Measurements from ENCODE around the gene TRPC1. TPM values are rescaled to one million over a fixed set of nuclear protein-coding genes. Genes with fewer than 3 reads are reported as not detected.

Gene TRPC1
- total and polyA plus RNA-seq, 2 experiments from 2014 or later: 7.0 to 36.6 TPM

GRCh38 chr3:142691527-142691926 is 32.3 kb upstream of the TRPC1 start:
- H3K4me2 ChIP-seq: no peak overlapping the region
- H4K20me1 ChIP-seq (replicated peaks; ENCODE audit: insufficient read depth): no peaks in the 10 kb centered on the region
- no peaks in the 10 kb centered on the region for H3F3A ChIP-seq (replicated peaks; ENCODE audit: low read depth)
- TF ChIP-seq EZH2phosphoT487 (IDR thresholded peaks at IDR 0.05; ENCODE audit: unreplicated experiment) (no peak), STAT1 (IDR thresholded peaks at IDR 0.05; ENCODE audit: unreplicated experiment) (no peak), CREB1 (CRISPR knock-in tag; IDR thresholded peaks at IDR 0.05; ENCODE audit: low read depth) (no peak), ZNF331 (CRISPR knock-in tag; IDR thresholded peaks at IDR 0.05; ENCODE audit: low read depth) (no peak)
- TF ChIP-seq, protein P1, sequence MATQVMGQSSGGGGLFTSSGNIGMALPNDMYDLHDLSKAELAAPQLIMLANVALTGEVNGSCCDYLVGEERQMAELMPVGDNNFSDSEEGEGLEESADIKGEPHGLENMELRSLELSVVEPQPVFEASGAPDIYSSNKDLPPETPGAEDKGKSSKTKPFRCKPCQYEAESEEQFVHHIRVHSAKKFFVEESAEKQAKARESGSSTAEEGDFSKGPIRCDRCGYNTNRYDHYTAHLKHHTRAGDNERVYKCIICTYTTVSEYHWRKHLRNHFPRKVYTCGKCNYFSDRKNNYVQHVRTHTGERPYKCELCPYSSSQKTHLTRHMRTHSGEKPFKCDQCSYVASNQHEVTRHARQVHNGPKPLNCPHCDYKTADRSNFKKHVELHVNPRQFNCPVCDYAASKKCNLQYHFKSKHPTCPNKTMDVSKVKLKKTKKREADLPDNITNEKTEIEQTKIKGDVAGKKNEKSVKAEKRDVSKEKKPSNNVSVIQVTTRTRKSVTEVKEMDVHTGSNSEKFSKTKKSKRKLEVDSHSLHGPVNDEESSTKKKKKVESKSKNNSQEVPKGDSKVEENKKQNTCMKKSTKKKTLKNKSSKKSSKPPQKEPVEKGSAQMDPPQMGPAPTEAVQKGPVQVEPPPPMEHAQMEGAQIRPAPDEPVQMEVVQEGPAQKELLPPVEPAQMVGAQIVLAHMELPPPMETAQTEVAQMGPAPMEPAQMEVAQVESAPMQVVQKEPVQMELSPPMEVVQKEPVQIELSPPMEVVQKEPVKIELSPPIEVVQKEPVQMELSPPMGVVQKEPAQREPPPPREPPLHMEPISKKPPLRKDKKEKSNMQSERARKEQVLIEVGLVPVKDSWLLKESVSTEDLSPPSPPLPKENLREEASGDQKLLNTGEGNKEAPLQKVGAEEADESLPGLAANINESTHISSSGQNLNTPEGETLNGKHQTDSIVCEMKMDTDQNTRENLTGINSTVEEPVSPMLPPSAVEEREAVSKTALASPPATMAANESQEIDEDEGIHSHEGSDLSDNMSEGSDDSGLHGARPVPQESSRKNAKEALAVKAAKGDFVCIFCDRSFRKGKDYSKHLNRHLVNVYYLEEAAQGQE (IDR thresholded peaks at IDR 0.05; ENCODE audit: unreplicated experiment): no peak
- no peak for DNase-seq (ENCODE audit: low spot score)
- H3K4me3 Mint-ChIP-seq: no peak overlapping the region
- peaks cover 2% of the 10 kb centered on the region for H3K27me3 Mint-ChIP-seq (ENCODE audit: insufficient read depth, low read depth, poor library complexity)
- no peaks in the 10 kb centered on the region for H3K4me1 Mint-ChIP-seq
- ATAC-seq: no peak
- H3K27me3 ChIP-seq (ENCODE audit: insufficient read depth): no peaks in the 10 kb centered on the region
- H3K36me3 ChIP-seq (ENCODE audit: insufficient read depth): no peaks in the 10 kb centered on the region
- no peaks in the 10 kb centered on the region for H3K4me1 ChIP-seq (ENCODE audit: insufficient read depth)
- no peak overlapping the region for H3K27ac Mint-ChIP-seq
- no peak overlapping the region for H2AFZ ChIP-seq
- no peaks in the 10 kb centered on the region for H3K9me2 ChIP-seq (ENCODE audit: insufficient read depth)
- no peaks in the 10 kb centered on the region for H3K79me2 ChIP-seq (replicated peaks; ENCODE audit: insufficient read depth)
- no peaks in the 10 kb centered on the region for H3K36me3 Mint-ChIP-seq (ENCODE audit: low read depth)
- H3K9me3 Mint-ChIP-seq: no peaks in the 10 kb centered on the region
- no peak overlapping the region for H3K4me3 ChIP-seq
- no peak overlapping the region for H3K27ac ChIP-seq (ENCODE audit: low read depth)

GRCh38 chr3:142693136-142693853 is 30.5 kb upstream of the TRPC1 start:
- H3K4me1 Mint-ChIP-seq: no peaks in the 10 kb centered on the region
- no peaks in the 10 kb centered on the region for H3K27me3 ChIP-seq (ENCODE audit: insufficient read depth)
- no peaks in the 10 kb centered on the region for H3K79me2 ChIP-seq (replicated peaks; ENCODE audit: insufficient read depth)
- H3K27ac ChIP-seq (ENCODE audit: low read depth): no peak overlapping the region
- no peaks in the 10 kb centered on the region for H3F3A ChIP-seq (replicated peaks; ENCODE audit: low read depth)
- H3K4me2 ChIP-seq: no peak overlapping the region
- H3K4me3 Mint-ChIP-seq: no peak overlapping the region
- H3K9me3 Mint-ChIP-seq: no peaks in the 10 kb centered on the region
- no peaks in the 10 kb centered on the region for H3K36me3 ChIP-seq (ENCODE audit: insufficient read depth)
- H3K4me1 ChIP-seq (ENCODE audit: insufficient read depth): no peaks in the 10 kb centered on the region
- no peak for ATAC-seq
- DNase-seq (ENCODE audit: low spot score): no peak
- H3K27ac Mint-ChIP-seq: no peak overlapping the region
- H3K36me3 Mint-ChIP-seq (ENCODE audit: low read depth): no peaks in the 10 kb centered on the region
- H3K4me3 ChIP-seq: no peak overlapping the region
- no peaks in the 10 kb centered on the region for H3K27me3 Mint-ChIP-seq (ENCODE audit: insufficient read depth, low read depth, poor library complexity)
- no peaks in the 10 kb centered on the region for H4K20me1 ChIP-seq (replicated peaks; ENCODE audit: insufficient read depth)
- no peaks in the 10 kb centered on the region for H3K9me2 ChIP-seq (ENCODE audit: insufficient read depth)
- H2AFZ ChIP-seq: no peak overlapping the region
- TF ChIP-seq, protein P2, sequence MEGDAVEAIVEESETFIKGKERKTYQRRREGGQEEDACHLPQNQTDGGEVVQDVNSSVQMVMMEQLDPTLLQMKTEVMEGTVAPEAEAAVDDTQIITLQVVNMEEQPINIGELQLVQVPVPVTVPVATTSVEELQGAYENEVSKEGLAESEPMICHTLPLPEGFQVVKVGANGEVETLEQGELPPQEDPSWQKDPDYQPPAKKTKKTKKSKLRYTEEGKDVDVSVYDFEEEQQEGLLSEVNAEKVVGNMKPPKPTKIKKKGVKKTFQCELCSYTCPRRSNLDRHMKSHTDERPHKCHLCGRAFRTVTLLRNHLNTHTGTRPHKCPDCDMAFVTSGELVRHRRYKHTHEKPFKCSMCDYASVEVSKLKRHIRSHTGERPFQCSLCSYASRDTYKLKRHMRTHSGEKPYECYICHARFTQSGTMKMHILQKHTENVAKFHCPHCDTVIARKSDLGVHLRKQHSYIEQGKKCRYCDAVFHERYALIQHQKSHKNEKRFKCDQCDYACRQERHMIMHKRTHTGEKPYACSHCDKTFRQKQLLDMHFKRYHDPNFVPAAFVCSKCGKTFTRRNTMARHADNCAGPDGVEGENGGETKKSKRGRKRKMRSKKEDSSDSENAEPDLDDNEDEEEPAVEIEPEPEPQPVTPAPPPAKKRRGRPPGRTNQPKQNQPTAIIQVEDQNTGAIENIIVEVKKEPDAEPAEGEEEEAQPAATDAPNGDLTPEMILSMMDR (conservative IDR thresholded peaks at IDR 0.05; ENCODE audit: low read depth in 2 of 2): no peak
- TF ChIP-seq POLR2AphosphoS5 (IDR thresholded peaks at IDR 0.05; ENCODE audit: low read depth) (no peak), JUNB (IDR thresholded peaks at IDR 0.05; ENCODE audit: unreplicated experiment) (no peak), CREB1 (CRISPR knock-in tag; IDR thresholded peaks at IDR 0.05; ENCODE audit: low read depth) (no peak), ZNF331 (CRISPR knock-in tag; IDR thresholded peaks at IDR 0.05; ENCODE audit: low read depth) (no peak), EZH2 (IDR thresholded peaks at IDR 0.05; ENCODE audit: low read depth, unreplicated experiment) (no peak), ZNF114 (CRISPR knock-in tag; IDR thresholded peaks at IDR 0.05) (no peak)
- TF ChIP-seq, protein P3, sequence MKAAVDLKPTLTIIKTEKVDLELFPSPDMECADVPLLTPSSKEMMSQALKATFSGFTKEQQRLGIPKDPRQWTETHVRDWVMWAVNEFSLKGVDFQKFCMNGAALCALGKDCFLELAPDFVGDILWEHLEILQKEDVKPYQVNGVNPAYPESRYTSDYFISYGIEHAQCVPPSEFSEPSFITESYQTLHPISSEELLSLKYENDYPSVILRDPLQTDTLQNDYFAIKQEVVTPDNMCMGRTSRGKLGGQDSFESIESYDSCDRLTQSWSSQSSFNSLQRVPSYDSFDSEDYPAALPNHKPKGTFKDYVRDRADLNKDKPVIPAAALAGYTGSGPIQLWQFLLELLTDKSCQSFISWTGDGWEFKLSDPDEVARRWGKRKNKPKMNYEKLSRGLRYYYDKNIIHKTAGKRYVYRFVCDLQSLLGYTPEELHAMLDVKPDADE (IDR thresholded peaks at IDR 0.05): no peak
